ENCODE data around the gene POLR3E.

DNA sequence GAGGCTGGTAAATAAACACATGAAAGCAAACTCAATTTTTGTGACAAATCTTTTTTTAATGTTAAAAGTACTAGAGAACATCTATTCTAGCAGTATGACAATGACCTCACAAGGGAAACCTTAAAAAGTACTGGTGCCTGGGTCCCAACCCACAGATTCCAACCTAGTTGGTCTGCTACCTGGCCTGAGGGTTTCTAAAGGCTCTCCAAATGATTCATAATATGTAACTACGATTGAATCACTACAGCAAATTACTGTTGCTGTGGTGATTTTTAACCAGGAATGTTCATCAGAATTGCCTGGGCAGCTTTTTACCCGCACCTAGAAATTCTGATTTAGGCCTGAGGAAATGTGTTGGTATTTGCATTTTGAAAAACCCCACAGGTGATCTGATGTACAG, 51.1 kb downstream of the POLR3E start:
- TF ChIP-seq, protein P1, sequence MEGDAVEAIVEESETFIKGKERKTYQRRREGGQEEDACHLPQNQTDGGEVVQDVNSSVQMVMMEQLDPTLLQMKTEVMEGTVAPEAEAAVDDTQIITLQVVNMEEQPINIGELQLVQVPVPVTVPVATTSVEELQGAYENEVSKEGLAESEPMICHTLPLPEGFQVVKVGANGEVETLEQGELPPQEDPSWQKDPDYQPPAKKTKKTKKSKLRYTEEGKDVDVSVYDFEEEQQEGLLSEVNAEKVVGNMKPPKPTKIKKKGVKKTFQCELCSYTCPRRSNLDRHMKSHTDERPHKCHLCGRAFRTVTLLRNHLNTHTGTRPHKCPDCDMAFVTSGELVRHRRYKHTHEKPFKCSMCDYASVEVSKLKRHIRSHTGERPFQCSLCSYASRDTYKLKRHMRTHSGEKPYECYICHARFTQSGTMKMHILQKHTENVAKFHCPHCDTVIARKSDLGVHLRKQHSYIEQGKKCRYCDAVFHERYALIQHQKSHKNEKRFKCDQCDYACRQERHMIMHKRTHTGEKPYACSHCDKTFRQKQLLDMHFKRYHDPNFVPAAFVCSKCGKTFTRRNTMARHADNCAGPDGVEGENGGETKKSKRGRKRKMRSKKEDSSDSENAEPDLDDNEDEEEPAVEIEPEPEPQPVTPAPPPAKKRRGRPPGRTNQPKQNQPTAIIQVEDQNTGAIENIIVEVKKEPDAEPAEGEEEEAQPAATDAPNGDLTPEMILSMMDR (optimal IDR thresholded peaks at IDR 0.05 in 1 of 3, IDR thresholded peaks at IDR 0.05 in 1 of 3, conservative IDR thresholded peaks at IDR 0.05 in 1 of 3; ENCODE audit: extremely low read depth in 1 of 3, insufficient read depth in 2 of 3, low read length in 3 of 3) = no peak
- no peak for TF ChIP-seq EZH2 (IDR thresholded peaks at IDR 0.05; ENCODE audit: low read length)
